GM19463 (cell line): ENCODE data around the gene ZNF792.
"Not testable (repeated sequence)": the region's sequence is repeated elsewhere in the genome, so short reads cannot be mapped to it uniquely, and the experiment has no call there.

ENCODE experiments used
- ATAC-seq: cut with Tn5 transposase; IDR thresholded peaks from one replicate; pipeline ENCODE4 v1.9.1; 2021; ENCODE audit warnings: mild to moderate bottlenecking, moderate library complexity; ENCODE audit not compliant: unreplicated experiment

The ZNF792 gene

DNA sequence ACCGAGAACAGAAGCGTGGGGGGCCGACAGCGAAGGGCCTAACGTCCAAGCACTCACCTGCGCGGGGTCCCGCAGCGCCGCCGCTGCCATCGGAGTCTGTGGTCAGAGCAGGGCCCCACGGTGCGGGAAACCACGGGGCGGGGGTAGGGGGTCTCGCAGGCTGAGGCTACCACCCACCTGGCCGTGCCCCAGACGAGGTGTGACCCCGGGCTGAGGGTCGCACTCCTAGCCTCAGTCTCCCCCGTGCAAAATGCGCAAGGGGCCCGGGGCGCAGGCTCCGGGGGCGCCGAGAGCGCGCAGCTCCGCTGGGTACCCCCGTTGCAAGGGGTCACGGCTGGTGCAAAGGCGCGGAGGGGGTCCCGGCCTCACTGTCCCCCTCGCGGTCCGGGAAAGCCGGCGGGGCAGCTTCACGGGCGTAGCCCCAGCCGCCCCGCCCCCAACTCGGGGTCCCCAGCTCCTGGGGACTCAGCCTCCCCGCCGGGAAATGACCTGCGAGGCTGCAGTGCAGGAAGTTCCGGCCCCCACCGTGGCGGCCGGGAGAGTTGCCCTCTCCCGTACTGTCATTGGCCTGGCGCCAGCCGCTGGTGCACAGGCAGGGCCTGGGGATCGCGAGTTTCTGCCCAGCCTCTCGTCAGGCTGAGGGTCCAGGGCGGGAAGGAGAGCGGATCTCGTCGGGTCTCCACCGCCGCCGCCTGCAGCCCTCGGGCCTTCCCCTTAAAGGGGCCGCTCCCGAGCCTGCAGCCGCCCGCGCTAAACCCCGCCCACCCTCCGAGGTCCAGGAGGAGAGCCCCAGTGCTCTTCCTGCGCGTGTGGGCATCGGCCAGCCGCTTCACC, at the start of gene ZNF792:
Gene ZNF792 (minus strand): TSS at position 657 of the 834 bp plus-strand sequence. CDS start 567 bp downstream, at position 90.
- ATAC-seq: peak; percentile 83

DNA sequence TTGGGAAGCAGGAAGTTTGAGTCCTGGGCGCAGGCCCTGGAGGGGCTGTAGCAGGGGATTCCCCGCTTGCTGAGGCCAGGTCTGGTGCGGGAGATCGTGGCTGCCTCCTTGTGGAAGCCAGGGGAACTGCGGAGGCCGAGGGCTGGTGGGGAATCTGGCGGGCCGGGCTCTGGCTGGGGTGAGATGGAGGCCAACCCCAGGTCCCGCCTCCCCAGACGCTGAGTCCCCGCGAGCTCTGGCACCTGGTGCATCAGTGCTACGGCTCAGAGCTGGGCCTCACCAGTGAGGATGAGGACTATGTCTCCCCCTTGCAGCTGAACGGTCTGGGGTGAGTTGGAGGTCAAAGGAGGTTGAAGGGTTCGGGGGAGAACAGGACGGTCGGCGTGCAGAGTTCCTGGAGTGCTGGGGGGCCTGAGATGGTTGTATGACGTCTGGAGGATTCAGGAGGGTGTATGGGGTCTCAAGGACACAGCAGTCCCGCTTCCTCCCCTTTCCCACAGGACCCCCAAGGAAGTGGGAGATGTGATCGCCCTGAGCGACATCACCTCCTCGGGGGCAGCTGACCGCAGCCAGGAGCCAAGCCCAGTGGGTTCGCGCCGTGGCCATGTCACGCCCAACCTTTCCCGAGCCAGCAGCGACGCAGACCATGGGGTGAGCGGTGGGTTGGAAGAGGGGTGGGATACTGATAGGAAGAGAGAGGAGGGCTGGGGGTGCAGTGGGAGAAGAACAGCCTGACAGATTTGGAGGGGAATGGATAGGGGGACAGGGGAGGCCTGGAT, 49.2 kb upstream of the ZNF792 start:
- ATAC-seq: no peak

DNA sequence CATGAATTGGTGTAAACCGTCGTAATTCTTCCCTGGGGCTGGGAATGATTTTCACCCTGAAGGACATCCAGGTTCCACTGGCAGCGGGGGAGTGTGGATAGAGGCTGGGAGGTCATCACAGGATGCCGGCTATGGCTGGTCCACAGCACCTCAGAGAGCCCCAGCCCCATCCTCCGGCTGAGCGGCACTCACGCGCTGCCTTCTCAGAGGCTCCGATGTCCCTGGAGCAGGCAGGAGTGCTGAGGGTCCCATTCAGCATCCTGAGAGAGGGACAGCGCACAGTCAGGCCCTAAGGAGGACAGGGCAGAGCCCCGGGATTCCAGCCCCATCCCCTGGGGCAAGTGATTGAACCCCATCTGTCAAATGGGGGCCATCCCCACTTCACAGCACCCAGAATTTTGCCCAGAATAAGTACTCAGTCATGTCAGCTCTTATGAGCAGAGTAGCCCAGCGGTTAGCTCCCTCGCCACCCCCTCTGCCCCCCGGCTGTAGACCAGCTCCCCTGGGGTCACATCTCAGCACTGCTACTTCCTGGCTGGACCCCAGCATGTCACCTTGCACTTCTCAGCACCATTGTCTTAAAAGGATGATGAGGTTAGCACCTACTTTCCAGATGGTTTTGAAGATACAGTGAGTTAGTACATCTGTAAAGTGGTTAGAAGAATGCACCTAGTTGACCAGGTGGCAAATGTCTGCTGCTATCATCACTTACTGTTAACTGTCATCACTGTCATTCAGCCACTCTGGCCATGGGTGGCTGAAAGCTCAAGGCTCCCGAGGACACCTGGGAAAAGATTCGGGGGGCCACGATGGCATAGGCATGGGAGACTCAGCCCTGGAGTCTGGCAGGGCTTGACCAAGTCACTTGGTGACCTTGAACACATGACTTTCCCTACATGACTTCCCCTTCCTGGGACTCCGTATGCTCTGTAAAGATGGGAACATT, 48.0 kb upstream of the ZNF792 start:
- no peak for ATAC-seq

DNA sequence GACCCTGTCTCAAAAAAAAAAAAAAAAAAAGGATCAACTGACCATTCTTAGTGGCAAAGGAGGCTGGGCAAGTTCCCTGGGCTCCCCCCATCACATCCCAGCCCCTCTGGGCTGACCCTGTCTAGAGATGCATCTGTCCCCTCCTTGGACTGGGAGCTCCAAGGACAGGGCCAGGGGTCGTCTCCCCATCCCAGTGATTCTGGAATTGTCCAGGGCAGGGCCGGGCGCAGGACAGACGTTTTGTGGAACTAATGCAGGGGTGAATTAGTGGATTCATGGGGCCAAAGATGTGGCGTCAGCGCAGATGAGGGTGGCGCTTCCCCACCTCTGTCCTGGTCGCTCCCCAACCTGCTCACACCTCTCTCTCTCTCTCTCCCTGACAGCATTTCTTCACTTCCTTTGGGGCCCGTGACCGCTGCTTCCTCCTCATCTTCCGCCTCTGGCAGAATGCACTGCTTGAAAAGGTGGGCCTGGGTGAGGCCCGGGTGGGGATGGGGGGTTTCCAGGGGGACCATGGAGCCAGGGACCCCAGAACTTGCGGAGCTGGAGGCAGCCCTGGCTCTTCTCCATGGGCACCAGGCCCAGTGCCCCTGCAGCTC, 47.2 kb upstream of the ZNF792 start:
- no peak for ATAC-seq

DNA sequence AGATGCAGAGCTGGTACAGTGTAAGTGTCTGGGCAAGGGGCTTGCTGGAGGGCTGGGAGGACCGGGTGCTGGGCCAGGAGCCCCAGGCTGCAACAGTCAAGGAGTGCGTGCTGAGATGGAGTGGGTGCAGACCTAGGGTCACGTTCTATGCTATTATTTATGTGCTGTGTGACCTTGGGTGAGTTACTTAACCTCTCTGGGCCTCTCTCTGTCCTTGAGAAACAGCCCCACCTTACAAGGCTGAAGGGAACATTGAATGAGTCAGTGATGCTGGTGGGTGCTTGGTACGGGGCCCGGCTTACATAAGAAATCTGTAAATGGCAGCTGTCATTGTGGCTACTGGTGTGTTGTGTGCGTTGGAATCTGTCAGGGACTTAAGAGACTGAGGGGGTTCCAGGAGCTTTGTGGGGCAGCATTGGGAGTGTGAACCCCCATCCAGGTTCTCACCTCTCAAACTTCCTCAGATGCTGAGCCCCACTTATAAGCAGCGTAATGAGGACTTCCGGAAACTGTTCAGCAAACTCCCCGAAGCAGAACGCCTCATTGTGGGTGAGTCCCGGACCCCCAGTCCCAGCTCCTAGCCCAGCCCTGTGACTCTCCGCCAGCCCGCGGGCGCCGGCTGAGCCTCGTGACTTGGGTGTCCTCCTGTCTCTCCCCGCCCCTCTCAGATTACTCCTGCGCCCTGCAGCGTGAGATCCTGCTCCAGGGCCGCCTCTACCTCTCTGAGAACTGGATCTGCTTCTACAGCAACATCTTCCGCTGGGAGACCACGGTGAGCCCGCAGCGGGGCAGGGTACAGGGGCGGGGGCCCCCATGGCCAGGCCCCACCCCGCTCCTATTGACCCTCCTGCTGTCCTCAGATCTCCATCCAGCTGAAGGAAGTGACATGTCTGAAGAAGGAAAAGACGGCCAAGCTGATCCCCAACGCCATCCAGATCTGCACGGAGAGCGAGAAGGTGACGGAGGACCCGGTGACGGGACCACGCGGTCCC, 45.7 kb upstream of the ZNF792 start:
- ATAC-seq: no peak

DNA sequence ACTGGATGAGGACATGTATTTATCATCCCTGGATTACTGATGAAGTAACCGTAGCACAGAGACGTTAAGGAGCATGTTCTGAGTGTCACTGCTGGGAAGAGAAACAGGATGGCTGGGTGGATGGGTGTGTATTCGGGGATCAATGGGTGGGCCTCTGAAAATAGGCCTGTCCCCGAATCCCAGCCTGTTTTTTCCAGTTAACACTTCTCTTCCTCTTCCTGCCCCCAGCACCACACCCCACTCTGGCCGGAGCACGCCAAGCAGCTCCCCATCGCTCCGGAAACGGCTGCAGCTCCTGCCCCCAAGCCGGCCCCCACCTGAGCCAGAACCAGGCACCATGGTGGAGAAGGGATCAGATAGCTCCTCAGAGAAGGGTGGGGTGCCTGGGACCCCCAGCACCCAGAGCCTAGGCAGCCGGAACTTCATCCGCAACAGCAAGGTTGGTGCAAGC, 44.9 kb upstream of the ZNF792 start:
- ATAC-seq: no peak

DNA sequence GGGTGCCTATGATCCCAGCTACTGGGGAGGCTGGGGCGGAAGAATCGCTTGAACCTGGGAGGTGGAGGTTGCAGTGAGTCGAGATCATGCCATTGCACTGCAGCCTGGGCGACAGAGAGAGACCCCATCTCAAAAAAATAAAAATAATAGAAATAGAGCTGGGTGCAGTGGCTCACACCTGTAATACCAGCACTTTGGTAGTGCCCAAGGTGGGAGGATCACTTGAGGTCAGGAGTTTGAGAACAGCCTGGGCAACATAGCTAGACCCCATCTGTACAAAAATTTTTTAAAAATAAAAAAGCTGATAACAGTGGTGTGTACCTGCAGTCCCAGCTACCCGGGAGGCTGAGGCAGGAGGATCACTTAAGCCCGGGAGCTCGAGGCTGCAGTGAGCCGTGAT, 43.4 kb upstream of the ZNF792 start:
- not testable (repeated sequence) for ATAC-seq

DNA sequence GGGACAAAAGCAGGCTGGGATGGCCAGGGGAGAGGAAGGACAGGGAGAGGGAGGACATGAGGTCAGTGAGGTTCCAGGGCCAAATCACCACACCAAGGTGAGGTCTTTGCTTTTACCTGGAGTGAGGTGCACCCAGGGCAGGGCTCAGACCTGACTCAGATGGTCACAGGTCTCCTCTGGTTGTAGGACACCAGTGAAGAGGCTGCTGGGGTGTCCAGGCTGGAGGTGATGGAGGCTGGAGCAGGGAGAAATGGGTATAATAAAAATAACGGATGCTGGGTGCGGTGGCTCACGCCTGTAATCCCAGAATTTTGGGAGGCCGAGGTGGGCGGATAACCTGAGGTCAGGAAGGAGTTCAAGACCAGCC, 43.0 kb upstream of the ZNF792 start:
- ATAC-seq: no peak

DNA sequence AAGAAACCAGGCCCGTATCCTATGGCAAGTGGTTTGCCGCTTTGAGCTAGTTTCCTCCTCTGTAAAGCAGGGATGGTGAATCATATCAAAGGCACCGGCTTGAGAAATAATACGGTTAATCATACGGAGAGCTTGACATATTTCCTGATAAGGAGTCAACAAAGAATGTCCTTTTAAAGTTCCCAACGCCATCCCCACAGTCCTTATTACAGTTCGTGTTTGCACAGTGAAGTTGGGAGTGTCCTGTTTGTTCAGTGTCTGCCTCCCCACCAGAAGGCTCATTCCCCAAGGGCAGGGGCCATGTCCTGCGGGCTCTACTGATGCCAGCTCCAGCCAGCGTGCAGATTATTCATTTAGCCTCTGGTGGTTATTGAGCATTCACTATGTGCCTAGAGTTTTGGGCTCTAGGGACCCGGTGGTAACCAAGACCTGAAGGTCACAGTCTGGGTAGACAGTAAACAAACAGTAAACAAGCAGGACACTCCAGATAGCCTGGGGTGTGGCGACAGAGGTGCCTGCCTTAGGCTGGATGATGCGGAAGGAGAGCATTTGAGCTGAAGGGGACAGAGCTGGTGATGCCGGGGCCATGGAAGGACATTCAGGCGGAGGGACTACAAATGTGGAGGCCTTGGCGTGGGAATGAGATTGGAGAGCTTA, 42.4 kb upstream of the ZNF792 start:
- no peak for ATAC-seq

DNA sequence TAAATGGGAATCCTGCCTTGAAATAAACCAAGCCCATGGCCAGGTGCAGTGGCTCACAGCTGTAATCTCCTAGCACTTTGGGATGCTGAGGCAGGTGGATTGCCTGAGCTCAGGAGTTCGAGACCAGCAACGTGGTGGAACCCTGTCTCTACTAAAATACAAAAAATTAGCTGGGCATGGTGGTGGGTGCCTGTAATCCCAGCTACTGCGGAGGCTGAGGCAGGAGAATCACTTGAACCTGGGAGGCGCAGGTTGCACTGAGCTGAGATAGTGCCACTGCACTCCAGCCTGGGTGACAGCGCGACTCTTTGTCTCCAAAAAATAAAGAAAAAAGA, 41.9 kb upstream of the ZNF792 start:
- not testable (repeated sequence) for ATAC-seq

DNA sequence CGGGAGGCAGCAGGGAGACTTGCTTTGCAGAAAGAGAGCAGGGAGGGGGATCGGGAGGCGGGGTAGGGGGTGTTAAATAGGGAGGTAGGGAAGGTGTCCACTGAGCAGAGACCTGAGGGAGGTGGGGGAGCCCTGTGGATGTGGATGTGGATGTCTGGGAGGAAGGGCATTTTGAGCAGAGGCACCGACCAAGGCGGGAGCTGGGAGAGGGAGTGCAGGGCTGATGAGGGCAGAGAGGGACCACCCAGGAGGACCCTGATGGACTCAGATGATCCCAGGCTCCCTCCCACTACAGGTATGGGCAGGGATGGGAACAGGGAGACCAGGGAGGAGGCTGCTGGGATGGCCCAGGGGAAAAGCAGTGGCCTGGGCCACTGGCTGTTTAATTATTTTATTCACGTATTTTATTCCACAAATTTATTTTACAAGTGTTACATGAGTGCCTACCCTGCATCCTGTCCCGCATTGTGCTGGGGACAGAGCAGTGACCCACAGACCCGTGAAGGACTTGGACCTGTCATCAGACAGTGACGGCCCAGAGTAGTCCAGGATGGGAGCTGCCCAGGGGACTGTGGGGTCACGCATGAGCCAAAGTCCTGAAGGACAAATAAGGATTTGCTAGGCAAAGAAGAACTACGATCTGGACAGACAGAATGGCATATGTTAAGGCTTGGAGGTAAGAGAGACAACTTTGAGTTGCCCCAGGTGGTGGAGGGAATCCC, 41.4 kb upstream of the ZNF792 start:
- ATAC-seq: no peak

DNA sequence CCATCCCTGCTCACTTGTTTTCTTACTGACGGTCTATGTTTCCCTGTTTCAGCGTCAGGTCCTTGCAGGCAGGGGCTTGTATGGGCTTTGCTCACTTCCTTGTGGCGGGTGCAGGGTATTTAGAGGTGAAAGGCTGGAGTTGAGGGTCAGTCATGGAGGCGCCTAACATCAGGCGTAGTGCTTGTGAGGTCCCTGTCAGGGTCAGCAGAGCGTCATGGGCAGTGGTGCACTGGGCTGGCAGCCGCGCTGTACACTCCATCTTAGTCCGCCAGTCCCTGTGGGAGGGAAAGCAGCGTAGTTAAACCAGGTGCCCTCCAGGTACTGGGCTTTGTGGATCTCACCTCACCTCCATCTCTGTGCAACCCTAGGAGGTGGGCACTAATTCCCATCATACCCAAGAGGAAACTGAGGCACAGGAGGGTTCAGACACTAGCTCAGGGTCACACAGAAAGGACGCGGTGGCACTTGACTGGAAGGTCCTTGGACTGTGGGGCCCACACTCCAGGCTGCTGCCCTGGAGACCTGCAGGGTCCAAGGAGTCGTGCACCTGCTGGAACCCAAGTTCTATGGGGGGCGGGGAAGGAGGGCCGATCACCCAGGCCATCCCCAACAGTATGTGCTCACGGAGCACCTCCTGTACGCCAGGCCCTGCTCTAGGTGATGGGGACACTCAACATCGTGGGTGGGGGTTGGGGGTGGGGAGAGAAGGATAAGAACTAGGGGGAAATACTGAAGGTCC, 40.7 kb upstream of the ZNF792 start:
- ATAC-seq: no peak

DNA sequence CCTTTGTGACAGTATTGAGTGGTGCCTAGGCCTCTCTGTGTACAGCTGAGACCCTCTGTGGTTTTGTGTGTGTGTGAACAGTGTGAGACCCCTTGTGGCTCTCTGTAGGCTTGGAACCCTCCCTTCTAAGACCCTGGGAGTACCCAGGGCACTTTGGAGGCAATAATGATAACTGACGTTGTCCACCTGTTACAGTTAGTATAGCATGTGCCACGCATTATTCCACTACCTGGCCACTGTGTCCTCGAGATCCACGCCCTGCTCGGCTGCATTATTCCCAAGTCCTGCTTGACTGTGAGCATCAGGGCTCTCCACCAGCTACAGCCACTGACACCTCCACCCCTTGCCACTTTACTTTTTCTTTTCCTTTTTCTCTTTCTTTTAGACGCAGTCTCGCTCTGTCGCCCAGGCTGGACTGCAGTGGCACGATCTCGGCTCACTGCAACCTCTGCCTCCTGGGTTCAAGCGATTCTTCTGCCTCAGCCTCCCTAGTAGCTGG, 38.1 kb upstream of the ZNF792 start:
- no peak for ATAC-seq

DNA sequence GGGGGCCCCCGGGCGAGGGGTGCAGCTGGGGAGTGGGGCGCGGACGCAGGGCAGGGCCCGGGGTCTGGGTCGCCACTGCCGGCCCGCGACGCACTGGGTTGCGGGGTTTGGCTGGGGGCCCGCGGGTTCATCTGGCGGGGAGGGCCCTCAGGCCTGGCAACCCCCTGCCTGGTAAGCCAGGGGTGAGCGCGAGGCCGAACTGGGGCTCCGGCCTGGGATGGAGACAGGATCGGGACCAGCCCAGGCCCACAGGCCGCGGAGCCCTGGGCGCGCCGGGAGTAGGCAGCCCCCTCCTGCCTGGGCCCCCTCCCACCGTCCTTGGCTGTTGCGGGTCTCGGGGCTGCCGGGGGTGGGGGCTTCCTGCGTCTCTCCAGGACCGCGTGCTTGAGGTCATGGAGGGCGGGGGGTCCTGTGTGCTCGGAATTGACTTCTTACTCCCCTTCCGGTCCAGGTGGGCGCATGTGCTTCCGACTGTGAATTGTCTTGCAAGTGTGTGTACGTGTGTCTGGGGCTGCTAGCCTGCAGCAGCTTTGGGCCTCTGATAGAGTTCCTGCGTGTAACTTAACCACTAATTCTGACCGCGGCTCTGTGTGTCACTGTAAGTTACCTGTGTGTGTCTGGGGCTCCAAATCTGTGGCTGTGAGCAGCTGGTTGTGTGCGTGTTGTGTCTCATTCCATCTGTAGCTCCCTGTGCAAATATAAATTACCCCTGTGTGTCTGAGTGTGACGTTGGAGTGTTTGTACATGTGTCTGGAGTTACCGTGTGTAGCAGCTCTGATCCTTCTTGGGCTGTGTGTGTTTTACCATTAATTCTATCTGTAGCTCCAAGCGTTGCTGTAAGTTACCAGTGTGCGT, 36.8 kb upstream of the ZNF792 start:
- ATAC-seq: no peak

DNA sequence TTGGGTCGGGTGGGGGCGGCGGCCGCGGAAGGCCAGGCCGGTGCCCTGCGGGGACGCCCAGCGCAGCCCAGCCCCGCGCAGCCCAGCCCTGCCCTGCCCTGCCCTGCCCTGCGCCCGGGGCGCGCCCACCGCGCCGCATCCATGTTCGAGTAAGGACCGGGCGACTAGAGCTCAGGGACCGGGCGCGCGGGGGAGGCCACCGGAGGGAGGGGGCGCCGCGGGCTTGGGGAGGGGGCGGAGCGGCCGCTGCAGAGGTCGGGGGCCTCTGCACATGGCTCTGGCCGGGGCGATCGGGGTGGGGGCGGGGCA, 36.3 kb upstream of the ZNF792 start:
- no peak for ATAC-seq

DNA sequence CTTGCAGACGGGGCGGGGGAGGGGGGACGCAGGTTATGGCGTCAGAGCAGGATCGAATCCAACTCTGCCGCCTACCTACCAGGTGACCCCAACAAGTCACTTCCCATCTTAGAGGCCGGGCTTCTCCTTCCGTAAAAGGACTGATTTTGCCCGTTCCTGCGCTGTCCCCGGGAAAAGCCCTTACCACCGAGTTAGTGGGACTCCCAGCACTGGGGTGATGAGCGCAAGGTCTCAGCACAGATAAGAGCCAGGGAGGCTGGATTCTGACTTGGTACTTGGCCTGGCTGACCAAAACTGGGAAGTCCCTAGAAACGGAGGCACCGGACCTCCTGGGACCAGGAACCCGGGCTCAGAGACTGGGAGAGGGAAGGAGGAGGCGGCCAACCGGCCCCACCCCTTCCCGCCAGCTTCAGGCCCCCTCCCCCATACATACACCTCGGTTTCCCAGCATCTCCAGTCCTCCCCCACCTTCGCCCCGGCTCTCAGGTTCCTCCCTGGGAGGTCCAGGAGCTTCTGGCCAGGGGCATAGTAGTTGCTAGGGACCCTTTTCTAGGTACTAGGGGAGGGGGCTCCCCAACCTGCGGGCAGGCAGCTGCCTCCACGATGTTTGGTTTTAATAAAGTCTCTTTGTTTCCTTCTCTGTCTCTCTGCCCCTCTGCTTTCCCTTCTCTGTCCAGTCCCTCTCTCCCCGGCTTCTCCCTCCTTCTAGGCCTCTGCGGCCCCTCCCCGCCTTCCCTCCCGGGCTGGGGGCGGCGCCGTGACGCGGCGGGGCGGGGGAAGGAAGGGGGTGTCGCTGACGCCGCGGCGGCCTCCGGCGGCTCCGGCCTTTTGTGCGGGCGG, 35.7 kb upstream of the ZNF792 start, which contains the start of gene GRAMD1A:
Gene GRAMD1A (plus strand): TSS at position 826 of the 840 bp plus-strand sequence. CDS start 156 bp downstream, outside the sequence.
- peak; percentile 67 for ATAC-seq
